GM23248 (cell line): ENCODE results near the gene COL23A1. TPM values are rescaled to one million over a fixed set of nuclear protein-coding genes. Genes with fewer than 3 reads are reported as not detected.

Experiments
- DNase-seq: peaks from one replicate; pipeline ENCODE4 v3.0.0-alpha.2; 2015
- H2AFZ ChIP-seq: fragments of 200-600 bp; sonication (generic); 2 replicates; pipeline ENCODE4 v1.6.1; 2016; ENCODE audit warnings: antibody characterized with exemption
- H3F3A ChIP-seq: fragments of 200-600 bp; sonication (generic); 2 replicates; pipeline ENCODE4 v1.6.1; 2016; ENCODE audit warnings: mild to moderate bottlenecking, antibody characterized with exemption, mixed run types; ENCODE audit not compliant: insufficient read depth
- H3K27ac ChIP-seq: fragments of 200-600 bp; sonication (generic); 2 replicates; pipeline ENCODE4 v1.5.1; 2016; ENCODE audit warnings: mild to moderate bottlenecking
- H3K27me3 ChIP-seq: fragments of 200-600 bp; sonication (generic); replicated peaks from 2 replicates; pipeline ENCODE4 v1.6.1; 2016; ENCODE audit warnings: mild to moderate bottlenecking; ENCODE audit not compliant: insufficient read depth
- H3K36me3 ChIP-seq: fragments of 200-600 bp; sonication (generic); 2 replicates; pipeline ENCODE4 v1.6.1; 2016; ENCODE audit warnings: low read depth, mild to moderate bottlenecking
- H3K4me1 ChIP-seq: fragments of 200-600 bp; sonication (generic); 2 replicates; pipeline ENCODE4 v1.6.1; 2016; ENCODE audit warnings: mild to moderate bottlenecking; ENCODE audit not compliant: insufficient read depth
- H3K4me2 ChIP-seq: fragments of 200-600 bp; sonication (generic); one replicate; pipeline ENCODE4 v1.6.1; 2016; ENCODE audit warnings: mild to moderate bottlenecking; ENCODE audit not compliant: unreplicated experiment
- H3K4me3 ChIP-seq: fragments of 200-600 bp; sonication (generic); 2 replicates; pipeline ENCODE4 v1.5.1; 2016; ENCODE audit warnings: mild to moderate bottlenecking
- H3K79me2 ChIP-seq: fragments of 200-600 bp; sonication (generic); 2 replicates; pipeline ENCODE4 v1.6.1; 2016; ENCODE audit warnings: mild to moderate bottlenecking; ENCODE audit not compliant: insufficient read depth
- H3K9ac ChIP-seq: fragments of 200-600 bp; sonication (generic); 2 replicates; pipeline ENCODE4 v1.6.1; 2016; ENCODE audit warnings: mild to moderate bottlenecking
- H3K9me2 ChIP-seq: fragments of 200-600 bp; sonication (generic); 2 replicates; pipeline ENCODE4 v1.6.1; 2016; ENCODE audit warnings: mixed run types, mild to moderate bottlenecking, moderate library complexity; ENCODE audit not compliant: insufficient read depth
- H3K9me3 ChIP-seq: fragments of 200-600 bp; sonication (generic); one replicate; pipeline ENCODE4 v1.6.1; 2017; ENCODE audit warnings: low read depth
- H4K20me1 ChIP-seq: fragments of 200-600 bp; sonication (generic); 2 replicates; pipeline ENCODE4 v1.6.0; 2016; ENCODE audit not compliant: insufficient read depth
- EZH2 ChIP-seq: fragments of 200-600 bp; sonication (generic); IDR thresholded peaks from 2 replicates; pipeline ENCODE4 v1.6.1; 2018; ENCODE audit warnings: antibody characterized with exemption, mild to moderate bottlenecking; ENCODE audit not compliant: insufficient read depth, poor library complexity, severe bottlenecking
- EZH2phosphoT487 ChIP-seq: fragments of 200-600 bp; sonication (generic); IDR thresholded peaks from 2 replicates; pipeline ENCODE4 v1.6.1; 2018; ENCODE audit warnings: antibody characterized with exemption, moderate library complexity, mild to moderate bottlenecking, low read depth; ENCODE audit not compliant: insufficient read depth
- WGBS, 2 experiments: methylation state at CpG; one replicate each; pipeline ENCODE4 v1.1.6; 2015 to 2017; ENCODE audit warnings: low lambda C conversion rate in 2 of 2, low coverage in 1 of 2; ENCODE audit errors: missing lambda C conversion rate in 2 of 2; 5-methylcytosine and 5-hydroxymethylcytosine counted together
- in situ Hi-C: fragments of 300-500 bp; cut with MboI; formaldehyde crosslinking; loops from 2 replicates; pipeline ENCODE4 v1.15.0; 2020
- polyA plus RNA-seq: library from polyadenylated mRNA; unstranded; fragments of >200 nt; fragmentation: Nextera tagmentation; extraction: Ambion mirVana; gene quantifications from 2 replicates; pipeline ENCODE4 v1.2.1, GENCODE V29; 2016
- total RNA-seq: library from RNA; depleted of rRNA; stranded (reverse); fragments of >200 nt; shearing (Covaris generic); gene quantifications from 2 replicates; pipeline ENCODE4 v1.2.3, GENCODE V29; 2014

COL23A1 gene
- total and polyA plus RNA-seq, 2 experiments from 2014 or later: not detected

- no peaks in the 10 kb centered on the region for H4K20me1 ChIP-seq
These were observed 241.7 kb downstream of the COL23A1 start for GRCh38 chr5:178348356-178349074.

GRCh38 chr5:178347956-178348355, 242.2 kb downstream of the COL23A1 start:
- Histone ChIP-seq H3K79me2 (no peaks in the 10 kb centered on the region), H3K4me1 (no peaks in the 10 kb centered on the region), H4K20me1 (no peaks in the 10 kb centered on the region), H3K27me3 (no peaks in the 10 kb centered on the region), H3K9ac (no peak overlapping the region), H3F3A (no peaks in the 10 kb centered on the region), H3K27ac (no peak overlapping the region), H3K36me3 (no peaks in the 10 kb centered on the region), H3K4me2 (no peak overlapping the region), H3K9me2 (no peaks in the 10 kb centered on the region), H3K9me3 (no peaks in the 10 kb centered on the region), H3K4me3 (no peak overlapping the region), H2AFZ (no peak overlapping the region)
- in situ Hi-C loops: no loop called here
- TF ChIP-seq EZH2phosphoT487: no peak
- TF ChIP-seq EZH2: no peak
- DNase-seq: no peak
- WGBS, 2 experiments: 55 to 68% methylated on average over 10 to 11 of the region's 11 CpGs

More at GRCh38 chr5:178348356-178349074, 241.7 kb downstream of the COL23A1 start:
- TF ChIP-seq EZH2phosphoT487: no peak
- no peak for TF ChIP-seq EZH2
- no peak overlapping the region for H2AFZ ChIP-seq
- H3K9me2 ChIP-seq: no peaks in the 10 kb centered on the region
- H3K27me3 ChIP-seq: no peaks in the 10 kb centered on the region
- H3K27ac ChIP-seq: no peak overlapping the region
- DNase-seq: no peak
- no peaks in the 10 kb centered on the region for H3K4me1 ChIP-seq
- in situ Hi-C loops: no loop called here
- no peak overlapping the region for H3K9ac ChIP-seq
- H3K79me2 ChIP-seq: no peaks in the 10 kb centered on the region
- no peaks in the 10 kb centered on the region for H3K36me3 ChIP-seq
- no peaks in the 10 kb centered on the region for H3F3A ChIP-seq
- 30 to 33% methylated on average over 15 of the region's 15 CpGs for WGBS, 2 experiments
- H3K4me3 ChIP-seq: no peak overlapping the region
- no peak overlapping the region for H3K4me2 ChIP-seq
- H3K9me3 ChIP-seq: no peaks in the 10 kb centered on the region

GRCh38 chr5:178346607-178347334, 243.4 kb downstream of the COL23A1 start:
- DNase-seq: no peak
- no peak overlapping the region for H3K4me3 ChIP-seq
- in situ Hi-C loops: no loop called here
- H3F3A ChIP-seq: no peaks in the 10 kb centered on the region
- no peak overlapping the region for H3K9ac ChIP-seq
- no peaks in the 10 kb centered on the region for H3K79me2 ChIP-seq
- H2AFZ ChIP-seq: no peak overlapping the region
- no peaks in the 10 kb centered on the region for H3K27me3 ChIP-seq
- H3K9me3 ChIP-seq: no peaks in the 10 kb centered on the region
- H3K4me2 ChIP-seq: no peak overlapping the region
- no peaks in the 10 kb centered on the region for H4K20me1 ChIP-seq
- H3K4me1 ChIP-seq: no peaks in the 10 kb centered on the region
- WGBS, 2 experiments: 69% methylated on average over 20 of the region's 20 CpGs
- no peaks in the 10 kb centered on the region for H3K36me3 ChIP-seq
- no peak overlapping the region for H3K27ac ChIP-seq
- TF ChIP-seq EZH2phosphoT487: no peak
- TF ChIP-seq EZH2: no peak
- H3K9me2 ChIP-seq: no peaks in the 10 kb centered on the region

- Histone ChIP-seq H3K9me2 (no peaks in the 10 kb centered on the region), H2AFZ (no peak overlapping the region), H3K9ac (no peak overlapping the region), H3K4me1 (no peaks in the 10 kb centered on the region), H3K79me2 (no peaks in the 10 kb centered on the region), H4K20me1 (no peaks in the 10 kb centered on the region), H3F3A (no peaks in the 10 kb centered on the region), H3K9me3 (no peaks in the 10 kb centered on the region), H3K4me2 (no peak overlapping the region), H3K4me3 (no peak overlapping the region), H3K36me3 (no peaks in the 10 kb centered on the region), H3K27ac (no peak overlapping the region), H3K27me3 (no peaks in the 10 kb centered on the region)
- no peak for DNase-seq
- WGBS, 2 experiments: 33 to 42% methylated on average over 6 of the region's 6 CpGs
- TF ChIP-seq EZH2phosphoT487: no peak
- TF ChIP-seq EZH2: no peak
- in situ Hi-C loops: no loop called here
These were observed 246.9 kb downstream of the COL23A1 start for GRCh38 chr5:178343306-178343705.
